Mesenchymal stem cell (in vitro differentiated cells and primary cell): ENCODE measurements around the gene BCAS1.

ENCODE experiments used
- DNase-seq: peaks from one replicate; pipeline ENCODE4 v3.0.0-alpha.2; 2013
- H2AFZ ChIP-seq: one replicate; pipeline ENCODE4 v1.6.1; 2013; ENCODE audit warnings: low read depth, mild to moderate bottlenecking, control low read depth, inconsistent platforms, low read length, moderate library complexity
- H2AK5ac ChIP-seq: 2 replicates; pipeline ENCODE4 v1.6.1; 2013; ENCODE audit warnings: low read length, moderate library complexity, mild to moderate bottlenecking, inconsistent platforms; ENCODE audit not compliant: severe bottlenecking
- H2BK120ac ChIP-seq: one replicate; pipeline ENCODE4 v1.6.1; 2013; ENCODE audit warnings: low read depth, mild to moderate bottlenecking, inconsistent platforms, low read length, moderate library complexity
- H2BK12ac ChIP-seq, 2 experiments: one replicate each; pipeline ENCODE4 v1.6.1; 2013; ENCODE audit warnings: inconsistent platforms in 2 of 2, low read length in 2 of 2, mild to moderate bottlenecking in 2 of 2, moderate library complexity in 2 of 2, control low read depth in 1 of 2
- H2BK15ac ChIP-seq: one replicate; pipeline ENCODE4 v1.6.1; 2013; ENCODE audit warnings: mild to moderate bottlenecking, low read depth, inconsistent platforms; ENCODE audit not compliant: poor library complexity, severe bottlenecking
- H2BK5ac ChIP-seq: 2 replicates; pipeline ENCODE4 v1.6.1; 2013; ENCODE audit warnings: low read depth, mild to moderate bottlenecking, low read length, control low read depth, inconsistent platforms; ENCODE audit not compliant: poor library complexity, severe bottlenecking
- H3K14ac ChIP-seq, 2 experiments: one replicate each; pipeline ENCODE4 v1.6.1; 2013; ENCODE audit warnings: inconsistent platforms in 2 of 2, low read length in 2 of 2, control low read depth in 1 of 2, mild to moderate bottlenecking in 1 of 2, moderate library complexity in 1 of 2
- H3K18ac ChIP-seq, 2 experiments: one replicate each; pipeline ENCODE4 v1.6.1; 2013; ENCODE audit warnings: inconsistent platforms in 2 of 2, low read length in 2 of 2, control low read depth in 1 of 2, low read depth in 1 of 2, mild to moderate bottlenecking in 1 of 2
- H3K23ac ChIP-seq, 2 experiments: one replicate each; pipeline ENCODE4 v1.6.1; 2013; ENCODE audit warnings: inconsistent platforms in 2 of 2, low read length in 2 of 2, mild to moderate bottlenecking in 2 of 2, moderate library complexity in 2 of 2, control low read depth in 1 of 2
- H3K27ac ChIP-seq: 2 replicates; pipeline ENCODE4 v1.5.1; 2013; ENCODE audit warnings: mild to moderate bottlenecking, moderate library complexity, low read length, control low read depth, inconsistent platforms; ENCODE audit not compliant: poor library complexity, severe bottlenecking
- H3K27me3 ChIP-seq, 2 experiments: 2 replicates each; pipeline versions ENCODE4 v1.6.1 to v1.7.0; 2013; ENCODE audit warnings: low read length in 2 of 2, mild to moderate bottlenecking in 2 of 2, moderate library complexity in 2 of 2, control low read depth in 1 of 2, inconsistent platforms in 1 of 2; ENCODE audit not compliant: control insufficient read depth in 1 of 2, insufficient read depth in 1 of 2
- H3K36me3 ChIP-seq, 2 experiments: 2 replicates each; pipeline versions ENCODE4 v1.6.1 to v1.7.0; 2013; ENCODE audit warnings: low read length in 2 of 2, control low read depth in 1 of 2, inconsistent platforms in 1 of 2, low read depth in 1 of 2, mild to moderate bottlenecking in 1 of 2; ENCODE audit not compliant: insufficient read depth in 2 of 2, control insufficient read depth in 1 of 2
- H3K4ac ChIP-seq, 2 experiments: one replicate each; pipeline ENCODE4 v1.6.1; 2013; ENCODE audit warnings: inconsistent platforms in 2 of 2, low read length in 2 of 2, mild to moderate bottlenecking in 2 of 2, moderate library complexity in 2 of 2, control low read depth in 1 of 2, low read depth in 1 of 2
- H3K4me1 ChIP-seq: 2 replicates; pipeline ENCODE4 v1.6.1; 2013; ENCODE audit warnings: low read depth, low read length, control low read depth; ENCODE audit not compliant: control insufficient read depth, insufficient read depth
- H3K4me2 ChIP-seq: 2 replicates; pipeline ENCODE4 v1.6.1; 2013; ENCODE audit warnings: low read length, mild to moderate bottlenecking, inconsistent platforms; ENCODE audit not compliant: poor library complexity, severe bottlenecking
- H3K4me3 ChIP-seq, 2 experiments: 2 replicates each; pipeline versions ENCODE4 v1.5.1 to v1.7.0; 2013; ENCODE audit warnings: low read length in 2 of 2, mild to moderate bottlenecking in 2 of 2, control low read depth in 1 of 2, low read depth in 1 of 2; ENCODE audit not compliant: insufficient read depth in 1 of 2
- H3K79me1 ChIP-seq: replicated peaks from 2 replicates; pipeline ENCODE4 v1.6.1; 2013; ENCODE audit warnings: mild to moderate bottlenecking, control low read depth, low read length, inconsistent platforms; ENCODE audit not compliant: poor library complexity, severe bottlenecking
- H3K9ac ChIP-seq: 2 replicates; pipeline ENCODE4 v1.7.0; 2013; ENCODE audit warnings: mild to moderate bottlenecking, low read length, moderate library complexity
- H3K9me3 ChIP-seq: 2 replicates; pipeline ENCODE4 v1.7.0; 2013; ENCODE audit warnings: mild to moderate bottlenecking, low read length; ENCODE audit not compliant: control insufficient read depth
- H4K8ac ChIP-seq: one replicate; pipeline ENCODE4 v1.6.1; 2013; ENCODE audit warnings: inconsistent platforms, mild to moderate bottlenecking, low read length, moderate library complexity
- H4K91ac ChIP-seq: one replicate; pipeline ENCODE4 v1.6.1; 2013; ENCODE audit warnings: mild to moderate bottlenecking, low read length, inconsistent platforms
- WGBS: methylation state at CpG from one replicate; pipeline ENCODE4 v1.1.7; 2013; ENCODE audit warnings: mixed read lengths; 5-methylcytosine and 5-hydroxymethylcytosine counted together

Gene BCAS1

DNA sequence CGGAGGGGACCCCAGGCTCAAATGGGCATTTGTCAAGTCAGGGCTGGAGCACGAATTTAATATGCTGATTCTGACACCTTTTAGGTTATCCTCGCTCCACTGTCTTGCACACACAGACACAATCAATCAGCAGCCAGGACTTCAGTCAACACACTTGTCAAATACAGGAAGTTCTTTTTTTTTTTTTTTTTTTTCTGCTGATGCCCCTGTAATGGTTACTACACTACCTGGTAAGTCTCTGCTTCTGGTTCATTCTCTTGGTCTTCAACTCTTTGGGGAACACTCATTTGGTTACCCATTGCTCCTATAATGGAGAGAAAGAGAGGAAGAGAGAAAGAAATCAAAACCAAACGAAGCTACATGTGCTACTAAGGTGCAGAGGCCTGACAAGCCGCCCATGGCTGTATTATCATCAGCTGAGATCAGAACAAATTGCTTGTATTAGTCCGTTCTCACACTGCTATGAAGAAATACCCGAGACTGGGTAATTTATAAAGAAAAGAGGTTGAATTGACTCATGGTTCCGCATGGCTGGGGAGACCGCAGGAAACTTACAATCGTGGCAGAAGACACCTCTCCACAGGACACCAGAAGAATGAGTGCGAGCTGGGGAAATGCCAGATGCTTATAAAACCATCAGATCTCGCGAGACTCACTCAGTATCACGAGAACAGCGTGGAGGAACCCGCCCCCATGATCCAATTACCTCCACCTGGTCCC lies 11.8 kb downstream of the BCAS1 start:
- H4K8ac ChIP-seq, result no peak overlapping the region
- H3K14ac ChIP-seq, result no peak overlapping the region
- no peaks in the 10 kb centered on the region for H3K79me1 ChIP-seq
- no peak overlapping the region for H2AK5ac ChIP-seq
- H3K4me1 ChIP-seq, result no peaks in the 10 kb centered on the region
- H3K4ac ChIP-seq, result no peak overlapping the region
- no peaks in the 10 kb centered on the region for H3K27me3 ChIP-seq
- no peak overlapping the region for H3K18ac ChIP-seq
- no peak overlapping the region for H3K27ac ChIP-seq
- H3K4me2 ChIP-seq, result no peak overlapping the region
- no peaks in the 10 kb centered on the region for H3K9me3 ChIP-seq
- WGBS, result 81% methylated on average over 15 of the region's 16 CpGs
- no peak overlapping the region for H2AFZ ChIP-seq
- H3K36me3 ChIP-seq, result no peaks in the 10 kb centered on the region
- no peak overlapping the region for H2BK15ac ChIP-seq
- DNase-seq, result no peak
- no peak overlapping the region for H4K91ac ChIP-seq
- no peak overlapping the region for H2BK120ac ChIP-seq
- no peak overlapping the region for H3K4me3 ChIP-seq
- H3K23ac ChIP-seq, result no peak overlapping the region
- H2BK12ac ChIP-seq, result no peak overlapping the region
- no peak overlapping the region for H3K9ac ChIP-seq
- no peak overlapping the region for H2BK5ac ChIP-seq

GRCh38 chr20:54056762-54057639 lies 13.4 kb downstream of the BCAS1 start:
- Histone ChIP-seq H2BK5ac (no peak overlapping the region), H3K9me3 (no peaks in the 10 kb centered on the region), H3K4me2 (no peak overlapping the region), H2AFZ (no peak overlapping the region), H2BK12ac (no peak overlapping the region), H2BK120ac (no peak overlapping the region), H3K27me3 (no peaks in the 10 kb centered on the region), H3K27ac (no peak overlapping the region), H3K79me1 (no peaks in the 10 kb centered on the region), H3K4me1 (no peaks in the 10 kb centered on the region), H3K14ac (no peak overlapping the region), H4K91ac (no peak overlapping the region), H3K4ac (no peak overlapping the region), H2BK15ac (no peak overlapping the region), H4K8ac (no peak overlapping the region), H3K4me3 (no peak overlapping the region), H3K36me3 (no peaks in the 10 kb centered on the region), H2AK5ac (no peak overlapping the region), H3K23ac (no peak overlapping the region), H3K18ac (no peak overlapping the region), H3K9ac (no peak overlapping the region)
- 87% methylated on average over 1 of the region's 3 CpGs for WGBS
- no peak for DNase-seq

GRCh38 chr20:54054516-54054915 lies 15.9 kb downstream of the BCAS1 start:
- Histone ChIP-seq H3K4me2 (no peak overlapping the region), H3K23ac (no peak overlapping the region), H2BK120ac (no peak overlapping the region), H3K9me3 (no peaks in the 10 kb centered on the region), H3K79me1 (no peaks in the 10 kb centered on the region), H3K27me3 (peaks cover 0 to 8% of the 10 kb centered on the region in 2 experiments), H4K91ac (no peak overlapping the region), H3K27ac (no peak overlapping the region), H3K36me3 (no peaks in the 10 kb centered on the region), H3K4me3 (no peak overlapping the region), H3K9ac (no peak overlapping the region), H2AFZ (no peak overlapping the region), H2BK12ac (no peak overlapping the region), H4K8ac (no peak overlapping the region), H2AK5ac (no peak overlapping the region), H3K14ac (no peak overlapping the region), H2BK15ac (no peak overlapping the region), H3K18ac (no peak overlapping the region), H3K4ac (no peak overlapping the region), H3K4me1 (no peaks in the 10 kb centered on the region), H2BK5ac (no peak overlapping the region)
- WGBS, result 70% methylated on average over 2 of the region's 5 CpGs
- DNase-seq, result no peak

GRCh38 chr20:54051068-54051467 lies 19.3 kb downstream of the BCAS1 start:
- no peak for DNase-seq
- Histone ChIP-seq H3K9ac (no peak overlapping the region), H3K79me1 (no peaks in the 10 kb centered on the region), H2BK120ac (no peak overlapping the region), H2AK5ac (no peak overlapping the region), H2BK15ac (no peak overlapping the region), H3K27ac (no peak overlapping the region), H3K4me1 (no peaks in the 10 kb centered on the region), H3K9me3 (no peaks in the 10 kb centered on the region), H4K91ac (no peak overlapping the region), H3K4me3 (no peak overlapping the region), H3K18ac (no peak overlapping the region), H3K4me2 (no peak overlapping the region), H2BK12ac (no peak overlapping the region), H3K27me3 (peaks cover 0 to 8% of the 10 kb centered on the region in 2 experiments), H2AFZ (no peak overlapping the region), H3K4ac (no peak overlapping the region), H3K23ac (no peak overlapping the region), H3K36me3 (no peaks in the 10 kb centered on the region), H2BK5ac (no peak overlapping the region), H4K8ac (no peak overlapping the region), H3K14ac (no peak overlapping the region)
- WGBS, result 78% methylated on average over 2 of the region's 2 CpGs
